Sigmoid colon (tissue), 7 donors: Measurements from ENCODE around the gene RAB3C. TPM values are rescaled to one million over a fixed set of nuclear protein-coding genes. Genes with fewer than 3 reads are reported as not detected.

ENCODE experiments used
- DNase-seq: peaks from one replicate; pipeline ENCODE4 v3.0.0-alpha.2; 2019
- H3K27ac ChIP-seq, 4 donors: fragments of 200-600 bp; sonication (generic); one replicate each; pipeline ENCODE4 v1.5.1; 2016 to 2019; ENCODE audit warnings: mild to moderate bottlenecking in 1 of 4
- H3K27me3 ChIP-seq, 3 donors: fragments of 200-600 bp; sonication (generic); one replicate each; pipeline ENCODE4 v1.5.1; 2019; ENCODE audit warnings: mild to moderate bottlenecking in 1 of 3
- H3K36me3 ChIP-seq, 4 donors: fragments of 200-600 bp; sonication (generic); one replicate each; pipeline ENCODE4 v1.5.1; 2016 to 2019
- H3K4me1 ChIP-seq, 4 donors: fragments of 200-600 bp; sonication (generic); one replicate each; pipeline ENCODE4 v1.5.1; 2017 to 2019
- H3K4me3 ChIP-seq, 4 donors: fragments of 200-600 bp; sonication (generic); one replicate each; pipeline ENCODE4 v1.5.1; 2017 to 2019; ENCODE audit warnings: mild to moderate bottlenecking in 2 of 4, moderate library complexity in 1 of 4
- H3K9me3 ChIP-seq, 4 donors: fragments of 200-600 bp in 3 of 4; sonication (generic) in 3 of 4; one replicate each; pipeline versions ENCODE4 v1.5.1 to v1.6.1; 2013 to 2019
- CTCF ChIP-seq, 4 experiments: fragments of 450-650 bp in 3 of 4; fragments of 200-600 bp in 1 of 4; IDR thresholded peaks; one replicate each; pipeline ENCODE4 v1.5.1; 2016 to 2019; ENCODE audit warnings: antibody characterized with exemption in 4 of 4, mild to moderate bottlenecking in 3 of 4, moderate library complexity in 2 of 4
- EP300 ChIP-seq, 4 donors: sonication (generic); formaldehyde crosslinking; IDR thresholded peaks; one replicate each; pipeline ENCODE4 v1.6.1; 2017; ENCODE audit warnings: antibody characterized with exemption in 4 of 4
- POLR2A ChIP-seq, 2 donors: fragments of 450-650 bp; IDR thresholded peaks; one replicate each; pipeline ENCODE4 v1.6.1; 2016; ENCODE audit warnings: antibody characterized with exemption in 2 of 2, mild to moderate bottlenecking in 2 of 2, moderate library complexity in 2 of 2
- POLR2AphosphoS5 ChIP-seq, 4 donors: sonication (generic); formaldehyde crosslinking; IDR thresholded peaks; one replicate each; pipeline ENCODE4 v1.6.1; 2017; ENCODE audit warnings: antibody characterized with exemption in 4 of 4
- WGBS, 2 donors: extraction: QIAGEN DNeasy Blood & Tissue Kit; methylation state at CpG; one replicate each; pipeline ENCODE4 v1.1.7; 2013; 5-methylcytosine and 5-hydroxymethylcytosine counted together
- intact Hi-C: fragments of 100-400 bp; cut with DNase I; formaldehyde crosslinking; loops from one replicate; pipeline ENCODE4 v1.15.1; 2023
- polyA plus RNA-seq, 3 donors: library from polyadenylated mRNA; stranded (reverse); fragments of 200-250 nt; gene quantifications; one replicate each; pipeline ENCODE4 v1.2.3, GENCODE V29; 2013
- total RNA-seq, 4 donors: library from RNA; depleted of rRNA; stranded (reverse); fragments of >200 nt; gene quantifications; one replicate each; pipeline ENCODE4 v1.1.0, GENCODE V29; 2016
- donor health status: healthy with polysubstance abuse.
- donor health status: Bipolar disorder and iron deficiency.
- donor health status: healthy.

Gene RAB3C
- total and polyA plus RNA-seq, 7 donors, result under 0.01 to 17.6 (median 2.4) TPM; not detected in 1

GRCh38 chr5:58793888-58794657, 211.2 kb downstream of the RAB3C start:
- 43 to 59% methylated on average over 4 of the region's 4 CpGs for WGBS, 2 donors
- H3K4me3 ChIP-seq, result no peak overlapping the region
- TF ChIP-seq CTCF (IDR thresholded peaks at IDR 0.05) (no peak), POLR2A (IDR thresholded peaks at IDR 0.05) (no peak), EP300 (IDR thresholded peaks at IDR 0.05) (no peak), POLR2AphosphoS5 (IDR thresholded peaks at IDR 0.05) (no peak)
- no peaks in the 10 kb centered on the region for H3K27me3 ChIP-seq
- no peaks in the 10 kb centered on the region for H3K9me3 ChIP-seq
- DNase-seq, result no peak
- no peaks in the 10 kb centered on the region for H3K4me1 ChIP-seq
- no peak overlapping the region for H3K27ac ChIP-seq
- no peaks in the 10 kb centered on the region for H3K36me3 ChIP-seq
- intact Hi-C loops, result no loop called here

GRCh38 chr5:58794875-58795274, 212.0 kb downstream of the RAB3C start:
- DNase-seq, result no peak
- WGBS, 2 donors, result 79 to 88% methylated on average over 4 of the region's 4 CpGs

GRCh38 chr5:58795327-58795726, 212.5 kb downstream of the RAB3C start:
- H3K36me3 ChIP-seq, result no peaks in the 10 kb centered on the region
- H3K4me1 ChIP-seq, result no peaks in the 10 kb centered on the region
- no peak overlapping the region for H3K27ac ChIP-seq
- no peak overlapping the region for H3K4me3 ChIP-seq
- no peak for DNase-seq
- H3K27me3 ChIP-seq, result no peaks in the 10 kb centered on the region
- TF ChIP-seq POLR2A (IDR thresholded peaks at IDR 0.05) (no peak), POLR2AphosphoS5 (IDR thresholded peaks at IDR 0.05) (no peak), EP300 (IDR thresholded peaks at IDR 0.05) (no peak), CTCF (IDR thresholded peaks at IDR 0.05) (no peak)
- no peaks in the 10 kb centered on the region for H3K9me3 ChIP-seq
- intact Hi-C loops, result no loop called here

More at GRCh38 chr5:58794875-58795274, 212.0 kb downstream of the RAB3C start:
- no peak for TF ChIP-seq POLR2A (IDR thresholded peaks at IDR 0.05)
- no peak for TF ChIP-seq POLR2AphosphoS5 (IDR thresholded peaks at IDR 0.05)
- no peaks in the 10 kb centered on the region for H3K4me1 ChIP-seq
- intact Hi-C loops, result no loop called here
- no peak overlapping the region for H3K4me3 ChIP-seq
- H3K27ac ChIP-seq, result no peak overlapping the region
- no peaks in the 10 kb centered on the region for H3K9me3 ChIP-seq
- no peaks in the 10 kb centered on the region for H3K36me3 ChIP-seq
- H3K27me3 ChIP-seq, result no peaks in the 10 kb centered on the region

GRCh38 chr5:58797021-58797420, 214.1 kb downstream of the RAB3C start:
- no peak overlapping the region for H3K27ac ChIP-seq
- H3K9me3 ChIP-seq, result no peaks in the 10 kb centered on the region
- H3K4me1 ChIP-seq, result no peaks in the 10 kb centered on the region
- H3K27me3 ChIP-seq, result no peaks in the 10 kb centered on the region
- H3K4me3 ChIP-seq, result no peak overlapping the region
- H3K36me3 ChIP-seq, result no peaks in the 10 kb centered on the region
- TF ChIP-seq POLR2A (IDR thresholded peaks at IDR 0.05), result no peak
- TF ChIP-seq EP300 (IDR thresholded peaks at IDR 0.05), result no peak
- TF ChIP-seq CTCF (IDR thresholded peaks at IDR 0.05), result no peak
- no peak for TF ChIP-seq POLR2AphosphoS5 (IDR thresholded peaks at IDR 0.05)
- no peak for DNase-seq
- intact Hi-C loops, result no loop called here

GRCh38 chr5:58800356-58800755, 217.5 kb downstream of the RAB3C start:
- DNase-seq, result no peak
- Histone ChIP-seq H3K9me3 (no peaks in the 10 kb centered on the region), H3K36me3 (no peaks in the 10 kb centered on the region), H3K4me3 (no peak overlapping the region), H3K4me1 (no peaks in the 10 kb centered on the region), H3K27ac (no peak overlapping the region), H3K27me3 (no peaks in the 10 kb centered on the region)
- no peak for TF ChIP-seq POLR2A (IDR thresholded peaks at IDR 0.05)
- no peak for TF ChIP-seq EP300 (IDR thresholded peaks at IDR 0.05)
- intact Hi-C loops, result no loop called here
- WGBS, 2 donors, result 82 to 89% methylated on average over 7 of the region's 7 CpGs
